ENCODE measurements around the gene SLC38A8. TPM values are rescaled to one million over a fixed set of nuclear protein-coding genes. Genes with fewer than 3 reads are reported as not detected.

Gene SLC38A8
- total and polyA plus RNA-seq, 2 donors (not counting 1 experiment from before 2014, with no cell fraction given): not detected

GRCh38 chr16:83963277-83964119, 79.1 kb downstream of the SLC38A8 start:
- no peak overlapping the region for H3K27ac ChIP-seq (ENCODE audit: low read length in 2 of 2)
- CTCF ChIA-PET: interaction anchor here (1.1 kb wide), 1 partner anchor 122 kb away, joined by 3 read pairs; no protein-coding TSS in a partner anchor

More at GRCh38 chr16:83963277-83964119, 79.1 kb downstream of the SLC38A8 start:
- no peak overlapping the region for H2AFZ ChIP-seq (ENCODE audit: insufficient read depth, low read depth, low read length, poor library complexity, severe bottlenecking)
- WGBS (ENCODE audit: insufficient coverage): 92% methylated on average over 19 of the region's 22 CpGs
- H3K27ac Mint-ChIP-seq: no peak overlapping the region
- H4K20me1 ChIP-seq (ENCODE audit: control insufficient read depth, insufficient read depth, low read length, poor library complexity, severe bottlenecking): no peaks in the 10 kb centered on the region
- POLR2A ChIA-PET: no interaction called here
- peaks cover 2% of the 10 kb centered on the region for H3K4me1 Mint-ChIP-seq
- H3K4me3 Mint-ChIP-seq: no peak overlapping the region
- H3K27me3 Mint-ChIP-seq: peaks cover 4% of the 10 kb centered on the region
- no peak overlapping the region for H3K9ac ChIP-seq (ENCODE audit: low read length)
- H3K9me3 Mint-ChIP-seq (ENCODE audit: insufficient read depth): no peaks in the 10 kb centered on the region
- intact Hi-C loops (cut with micrococcal nuclease): no loop called here
- no peaks in the 10 kb centered on the region for H3K4me1 ChIP-seq (ENCODE audit: control insufficient read depth in 2 of 2, insufficient read depth in 2 of 2, low read length in 2 of 2)
- no peak overlapping the region for H3K4me3 ChIP-seq (ENCODE audit: control extremely low read depth in 1 of 5, extremely low read depth in 1 of 5, insufficient read depth in 1 of 5, low read depth in 2 of 5, low read length in 4 of 5)
- TF ChIP-seq EZH2 (IDR thresholded peaks at IDR 0.05; ENCODE audit: borderline replicate concordance, insufficient read depth, low read depth, low read length, poor library complexity, severe bottlenecking): no peak
- TF ChIP-seq CTCF (IDR thresholded peaks at IDR 0.05): no peak
- no peak for ATAC-seq (ENCODE audit: low read depth)
- H3K4me2 ChIP-seq (replicated peaks; ENCODE audit: low read depth, low read length, poor library complexity, severe bottlenecking): no peak overlapping the region
- DNase-seq: no peak
- no peaks in the 10 kb centered on the region for H3K79me2 ChIP-seq (ENCODE audit: control insufficient read depth, insufficient read depth, low read length)
- H3K9me3 ChIP-seq (ENCODE audit: control extremely low read depth in 1 of 3, control insufficient read depth in 2 of 3, insufficient read depth in 1 of 3, low read length in 2 of 3): no peaks in the 10 kb centered on the region
- peaks cover 0 to 4% (median 2%) of the 10 kb centered on the region in 4 experiments for H3K27me3 ChIP-seq (replicated peaks in 1 of 4; ENCODE audit: control extremely low read depth in 1 of 4, control insufficient read depth in 3 of 4, insufficient read depth in 4 of 4, low read length in 3 of 4)
- no peaks in the 10 kb centered on the region for H3K36me3 ChIP-seq (replicated peaks in 1 of 2; ENCODE audit: control extremely low read depth in 1 of 2, control insufficient read depth in 1 of 2, extremely low read depth in 1 of 2, insufficient read depth in 2 of 2, low read length in 1 of 2)
